HG03097 (cell line): Measurements from ENCODE around the gene SLAIN2.
"Not testable (repeated sequence)": the region's sequence is repeated elsewhere in the genome, so short reads cannot be mapped to it uniquely, and the experiment has no call there.

Experiments
- ATAC-seq: cut with Tn5 transposase; IDR thresholded peaks from one replicate; pipeline ENCODE4 v1.9.1; 2021; ENCODE audit not compliant: unreplicated experiment, low FRiP score

The SLAIN2 gene

GRCh38 chr4:48431401-48431800 lies 90.1 kb downstream of the SLAIN2 start:
- ATAC-seq, result no peak

- no peak for ATAC-seq
These were observed 90.7 kb downstream of the SLAIN2 start for GRCh38 chr4:48432017-48432416.

GRCh38 chr4:48436318-48436717 lies 95.0 kb downstream of the SLAIN2 start:
- ATAC-seq, result no peak

GRCh38 chr4:48439988-48440387 lies 98.7 kb downstream of the SLAIN2 start:
- no peak for ATAC-seq

GRCh38 chr4:48440914-48441313 lies 99.6 kb downstream of the SLAIN2 start:
- ATAC-seq, result not testable (repeated sequence)

DNA sequence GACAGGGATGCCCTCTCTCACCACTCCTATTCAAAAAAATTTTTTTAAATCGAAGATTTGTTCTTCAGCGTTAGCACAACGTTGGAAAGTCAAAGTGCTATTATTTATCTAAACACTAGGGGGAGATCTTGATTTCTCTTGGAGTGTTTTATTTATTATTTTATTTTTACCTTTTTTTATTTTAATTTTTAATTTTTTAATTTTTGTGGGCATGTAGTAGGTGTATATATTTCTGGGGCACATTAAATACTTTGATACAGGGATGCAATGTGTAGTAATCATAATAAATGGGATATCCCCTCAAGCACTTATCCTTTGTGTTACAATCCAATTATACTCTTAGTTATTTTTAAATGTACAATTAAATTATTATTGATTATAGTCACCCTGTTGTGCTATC lies 104.4 kb downstream of the SLAIN2 start:
- ATAC-seq, result no peak

- ATAC-seq, result no peak
These were observed 105.3 kb downstream of the SLAIN2 start for GRCh38 chr4:48446642-48447041.

DNA sequence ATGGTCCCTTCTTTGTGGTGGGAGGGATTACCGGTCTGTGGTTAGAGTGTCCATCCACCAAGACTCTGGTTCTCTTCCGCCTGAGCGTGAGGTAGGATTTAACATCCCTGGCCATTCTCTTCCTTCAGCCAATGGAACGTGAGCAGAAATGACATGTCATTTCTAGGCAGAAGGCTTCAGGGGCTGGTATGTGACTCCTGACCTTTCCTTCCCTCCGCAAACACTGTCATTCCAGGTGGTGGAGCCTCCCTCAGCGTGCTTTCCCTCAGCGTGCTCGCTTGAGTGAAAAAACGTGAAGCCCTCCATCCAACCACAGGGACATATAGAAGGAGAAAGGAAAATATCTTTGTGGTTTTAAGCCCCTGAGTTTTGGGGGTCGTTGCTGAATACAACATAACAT lies 107.8 kb downstream of the SLAIN2 start:
- no peak for ATAC-seq

DNA sequence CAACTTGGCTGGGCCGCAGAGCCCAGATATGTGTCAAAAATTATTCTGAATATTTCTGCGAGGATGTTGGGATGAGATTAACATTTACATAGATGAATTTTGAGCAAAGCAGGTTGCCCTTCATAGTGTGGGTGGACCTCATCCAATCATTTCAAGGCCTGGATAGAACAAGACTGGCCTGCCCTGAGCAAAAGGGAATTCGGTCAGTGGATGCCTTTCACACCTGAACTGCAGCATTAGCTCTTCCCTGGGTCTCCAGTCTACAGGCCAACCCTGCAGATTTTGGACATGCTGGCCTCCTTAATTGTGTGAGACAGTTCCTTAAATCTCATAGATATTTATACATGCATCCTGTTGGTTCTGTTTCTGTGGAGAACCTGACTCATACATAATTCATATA lies 109.4 kb downstream of the SLAIN2 start:
- no peak for ATAC-seq

DNA sequence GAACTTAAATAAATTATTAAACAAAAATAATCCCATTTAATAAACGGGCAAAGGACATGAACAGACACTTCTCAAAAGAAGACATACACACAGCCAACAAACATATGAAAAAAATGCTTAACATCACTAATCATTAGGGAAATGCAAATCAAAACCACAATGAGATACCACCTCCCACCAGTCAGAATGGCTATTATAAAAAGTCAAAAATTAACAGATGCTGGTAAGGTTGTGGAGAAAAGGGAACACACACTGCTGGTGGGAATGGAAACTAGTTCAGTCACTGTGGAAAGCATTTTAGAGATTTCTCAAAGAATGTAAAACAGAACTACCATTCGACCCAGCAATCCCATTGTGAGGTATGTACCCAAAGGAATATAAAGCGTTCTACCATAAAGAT lies 110.3 kb downstream of the SLAIN2 start:
- not testable (repeated sequence) for ATAC-seq

- no peak for ATAC-seq
These were observed 113.3 kb downstream of the SLAIN2 start for GRCh38 chr4:48454591-48454990.

GRCh38 chr4:48461000-48461399 lies 119.7 kb downstream of the SLAIN2 start:
- no peak for ATAC-seq

DNA sequence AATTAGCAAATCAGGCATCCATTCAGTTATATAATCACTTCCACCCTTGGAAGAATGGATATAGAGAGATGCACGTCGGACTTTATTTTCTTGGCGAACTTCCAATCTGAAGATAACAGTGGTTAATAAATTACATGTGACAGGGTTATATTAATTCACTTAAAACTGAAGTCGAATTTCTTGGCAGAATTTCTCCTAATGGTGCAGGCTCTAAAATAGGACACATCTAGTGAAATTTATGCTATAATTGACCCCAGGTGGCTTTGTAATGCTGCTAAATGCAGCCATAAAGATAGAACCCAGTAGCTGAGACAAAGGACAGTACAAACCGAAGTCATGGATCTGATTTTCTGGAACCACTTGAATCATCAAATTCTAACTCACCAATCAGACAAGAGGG lies 121.0 kb downstream of the SLAIN2 start:
- ATAC-seq, result no peak

- no peak for ATAC-seq
These were observed 126.1 kb downstream of the SLAIN2 start for GRCh38 chr4:48467442-48467841.

DNA sequence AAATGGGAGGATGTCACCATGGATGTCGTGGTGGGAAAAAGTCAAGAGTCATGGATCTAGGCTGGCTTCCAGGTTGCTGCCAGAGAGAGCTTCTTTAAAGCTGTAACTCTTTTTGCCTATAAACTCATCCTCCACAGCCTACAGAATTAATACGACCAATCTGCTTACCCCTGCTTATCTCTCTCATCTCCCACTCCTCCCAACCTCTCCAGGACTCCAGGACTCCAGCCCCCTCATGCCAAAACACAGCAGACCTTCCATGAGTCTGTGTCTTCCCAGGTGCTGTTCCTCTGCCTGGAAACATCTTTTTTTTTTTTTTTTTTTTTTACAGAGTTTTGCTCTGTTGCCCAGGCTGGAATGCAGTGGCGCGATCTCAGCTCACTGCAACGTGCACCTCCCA lies 126.6 kb downstream of the SLAIN2 start:
- ATAC-seq, result no peak

DNA sequence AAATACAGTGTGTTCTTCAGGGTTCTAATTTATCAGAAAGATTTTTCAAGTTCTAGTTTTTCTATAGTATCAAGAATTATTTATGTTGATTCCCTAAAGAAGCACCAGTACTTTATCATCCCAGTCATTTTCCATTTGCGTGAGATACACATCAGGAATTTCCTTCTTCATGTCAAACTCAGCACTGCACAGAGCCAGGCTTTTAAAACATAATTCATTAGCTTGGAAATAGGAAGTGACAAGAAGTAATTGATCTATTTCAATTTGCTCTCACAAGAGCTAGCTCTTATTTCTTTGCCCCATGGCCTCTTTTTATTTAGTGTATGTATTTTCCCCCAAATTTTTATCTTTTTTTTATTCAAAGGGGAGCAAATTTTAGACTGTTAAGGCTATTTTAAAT lies 128.8 kb downstream of the SLAIN2 start:
- no peak for ATAC-seq

GRCh38 chr4:48470570-48470969 lies 129.2 kb downstream of the SLAIN2 start:
- ATAC-seq, result no peak

GRCh38 chr4:48472794-48473193 lies 131.5 kb downstream of the SLAIN2 start:
- ATAC-seq, result no peak

DNA sequence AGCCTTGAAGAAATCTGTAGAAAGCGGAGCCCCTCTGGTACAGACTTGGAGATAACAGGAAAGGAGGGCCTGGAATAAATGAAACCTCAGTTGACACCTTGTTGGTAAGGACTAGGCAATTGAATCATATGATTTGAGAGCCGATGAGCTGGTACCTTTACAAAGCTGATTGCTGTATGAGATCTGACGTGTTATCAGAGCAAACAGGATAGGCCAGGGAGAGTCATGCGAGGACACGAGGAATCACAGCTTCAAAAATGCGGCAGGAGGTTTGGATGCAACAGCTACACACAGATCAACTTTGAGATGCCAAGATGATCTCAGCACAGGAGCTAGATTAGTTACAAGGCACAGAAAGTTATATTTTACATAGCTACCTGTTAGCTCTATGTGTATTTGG lies 134.4 kb downstream of the SLAIN2 start:
- no peak for ATAC-seq
